OCI-LY7 (cell line): Measurements from ENCODE around the gene DAPK3. TPM values are rescaled to one million over a fixed set of nuclear protein-coding genes. Genes with fewer than 3 reads are reported as not detected.

ENCODE experiments used
- BruUV-seq: library from RNA; stranded (reverse); fragments of 400-500 nt; replicated peaks from 2 replicates; lab custom pipeline; 2021; lab: Mats Ljungman, UMichigan
- CTCF ChIA-PET: fragments of 300-600 bp; sonication (Branson Sonifier 250); formaldehyde crosslinking; loops from one replicate; lab custom pipeline; 2022; ENCODE audit warnings: antibody characterized with exemption; ENCODE audit not compliant: unreplicated experiment; lab: Charles Lee
- POLR2A ChIA-PET: fragments of 300-600 bp; sonication (Branson Sonifier 250); formaldehyde crosslinking; loops from one replicate; lab custom pipeline; 2022; ENCODE audit warnings: antibody characterized with exemption; lab: Charles Lee
- DNase-seq: peaks from one replicate; pipeline ENCODE4 v3.0.0-alpha.2; 2015; ENCODE audit warnings: low spot score
- H2AFZ ChIP-seq: fragments of 200-600 bp; sonication (generic), shearing (Covaris generic); 2 replicates; pipeline ENCODE4 v1.6.1; 2014; ENCODE audit warnings: mild to moderate bottlenecking, antibody characterized with exemption, low read length, moderate library complexity
- H3K27ac ChIP-seq: fragments of 200-600 bp; sonication (generic); 2 replicates; pipeline ENCODE4 v1.5.1; 2014; ENCODE audit warnings: mixed run types, low read depth, mild to moderate bottlenecking, moderate library complexity, low read length, inconsistent platforms; ENCODE audit not compliant: poor library complexity, severe bottlenecking
- H3K36me3 ChIP-seq: fragments of 200-600 bp; sonication (generic); 2 replicates; pipeline ENCODE4 v1.6.1; 2014; ENCODE audit warnings: mild to moderate bottlenecking, antibody characterized with exemption, low read length, moderate library complexity, mixed read lengths; ENCODE audit not compliant: insufficient read depth
- H3K4me1 ChIP-seq: fragments of 200-600 bp; sonication (generic); 2 replicates; pipeline ENCODE4 v1.5.1; 2014; ENCODE audit warnings: mild to moderate bottlenecking, low read length; ENCODE audit not compliant: insufficient read depth, poor library complexity, severe bottlenecking
- H3K4me2 ChIP-seq: fragments of 200-600 bp; sonication (generic); 2 replicates; pipeline ENCODE4 v1.6.1; 2014; ENCODE audit warnings: mild to moderate bottlenecking, low read length
- H3K4me3 ChIP-seq: fragments of 200-600 bp; sonication (generic); 2 replicates; pipeline ENCODE4 v1.5.1; 2014; ENCODE audit warnings: mild to moderate bottlenecking, low read depth, low read length; ENCODE audit not compliant: poor library complexity, severe bottlenecking
- H3K79me2 ChIP-seq: fragments of 200-600 bp; sonication (generic); 2 replicates; pipeline ENCODE4 v1.6.1; 2016; ENCODE audit warnings: low read depth, mild to moderate bottlenecking, low read length, moderate library complexity, mixed read lengths; ENCODE audit not compliant: insufficient read depth
- H3K9me2 ChIP-seq: fragments of 200-600 bp; sonication (generic); 2 replicates; pipeline ENCODE4 v1.6.1; 2016; ENCODE audit warnings: mild to moderate bottlenecking, low read length, mixed read lengths; ENCODE audit not compliant: insufficient read depth
- H3K9me3 ChIP-seq: fragments of 200-600 bp; sonication (generic); 2 replicates; pipeline ENCODE4 v1.6.1; 2014; ENCODE audit warnings: mild to moderate bottlenecking, mixed run types, low read length, mixed read lengths
- H4K20me1 ChIP-seq: fragments of 200-600 bp; sonication (generic); 2 replicates; pipeline ENCODE4 v1.6.1; 2014; ENCODE audit warnings: mild to moderate bottlenecking, antibody characterized with exemption, low read length, moderate library complexity, mixed read lengths; ENCODE audit not compliant: insufficient read depth
- CTCF ChIP-seq: fragments of 200-600 bp; sonication (generic); conservative IDR thresholded peaks from 2 replicates; pipeline ENCODE4 v1.5.1; 2014; ENCODE audit warnings: mild to moderate bottlenecking, antibody characterized with exemption, low read length, moderate library complexity, mixed read lengths
- EZH2phosphoT487 ChIP-seq: fragments of 200-600 bp; sonication (generic); IDR thresholded peaks from 2 replicates; pipeline ENCODE4 v1.6.1; 2018; ENCODE audit warnings: low read depth, borderline replicate concordance, mild to moderate bottlenecking, mixed run types, antibody characterized with exemption, low read length, moderate library complexity, mixed read lengths
- intact Hi-C: fragments of 100-400 bp; cut with micrococcal nuclease; formaldehyde crosslinking; loops from one replicate; pipeline ENCODE4 v1.10.0; 2022; ENCODE audit not compliant: unreplicated experiment
- total RNA-seq, 2 experiments: library from RNA; depleted of rRNA in 1 of 2; stranded (reverse); fragments of >200 nt in 1 of 2; shearing (Covaris generic) in 1 of 2; gene quantifications; 2 replicates each; pipeline ENCODE4 v1.2.3, GENCODE V29; 2014 to 2022

Gene DAPK3
- total RNA-seq, 2 experiments from 2014 or later, result 47.1 to 49.3 TPM

- ChIA-PET CTCF (no interaction called here), POLR2A (no interaction called here)
- Histone ChIP-seq H4K20me1 (peaks cover 58% of the 10 kb centered on the region), H3K4me2 (no peak overlapping the region), H3K36me3 (peaks cover 99% of the 10 kb centered on the region), H3K4me3 (no peak overlapping the region), H3K9me3 (no peaks in the 10 kb centered on the region), H3K27ac (no peak overlapping the region), H3K9me2 (no peaks in the 10 kb centered on the region), H3K4me1 (peaks cover 12% of the 10 kb centered on the region), H3K79me2 (peaks cover 58% of the 10 kb centered on the region), H2AFZ (no peak overlapping the region)
- TF ChIP-seq CTCF (no peak), EZH2phosphoT487 (no peak)
- BruUV-seq, result no TSS peak
- intact Hi-C loops, result no loop called here
- DNase-seq, result no peak
These were observed 8.9 kb upstream of the DAPK3 start for GRCh38 chr19:3979674-3980352.

- no peaks in the 10 kb centered on the region for H3K9me3 ChIP-seq
- H3K36me3 ChIP-seq, result peaks cover 94% of the 10 kb centered on the region
- no peak overlapping the region for H3K4me3 ChIP-seq
- no peak overlapping the region for H2AFZ ChIP-seq
- no peak overlapping the region for H3K4me2 ChIP-seq
- H3K9me2 ChIP-seq, result no peaks in the 10 kb centered on the region
- peaks cover 53% of the 10 kb centered on the region for H3K79me2 ChIP-seq
- H3K27ac ChIP-seq, result no peak overlapping the region
- POLR2A ChIA-PET, result no interaction called here
- intact Hi-C loops, result no loop called here
- TF ChIP-seq CTCF (no peak), EZH2phosphoT487 (no peak)
- peaks cover 12% of the 10 kb centered on the region for H3K4me1 ChIP-seq
- CTCF ChIA-PET, result no interaction called here
- DNase-seq, result no peak
- H4K20me1 ChIP-seq, result peaks cover 53% of the 10 kb centered on the region
- no TSS peak for BruUV-seq
These were observed 8.4 kb upstream of the DAPK3 start for GRCh38 chr19:3979289-3979673.

- peaks cover 42% of the 10 kb centered on the region for H3K79me2 ChIP-seq
These were observed 7.2 kb upstream of the DAPK3 start for GRCh38 chr19:3978145-3978544.

More at GRCh38 chr19:3978145-3978544, 7.2 kb upstream of the DAPK3 start:
- Histone ChIP-seq H4K20me1 (peaks cover 42% of the 10 kb centered on the region), H2AFZ (no peak overlapping the region), H3K4me1 (peaks cover 4% of the 10 kb centered on the region), H3K36me3 (peaks cover 83% of the 10 kb centered on the region), H3K27ac (no peak overlapping the region), H3K4me3 (no peak overlapping the region), H3K9me2 (no peaks in the 10 kb centered on the region), H3K9me3 (no peaks in the 10 kb centered on the region), H3K4me2 (no peak overlapping the region)
- intact Hi-C loops, result no loop called here
- BruUV-seq, result no TSS peak
- ChIA-PET CTCF (no interaction called here), POLR2A (interaction anchor here (0.5 kb wide), 1 partner anchor 9 kb away, joined by 3 read pairs; no protein-coding TSS in a partner anchor)
- no peak for TF ChIP-seq CTCF
- no peak for TF ChIP-seq EZH2phosphoT487
- DNase-seq, result no peak
